Esophagus squamous epithelium (tissue), 5 donors: ENCODE results near the gene CCDC85C. TPM values are rescaled to one million over a fixed set of nuclear protein-coding genes. Genes with fewer than 3 reads are reported as not detected.
"Not testable (repeated sequence)": the region's sequence is repeated elsewhere in the genome, so short reads cannot be mapped to it uniquely, and the experiment has no call there.

ENCODE experiments used
- DNase-seq: peaks from one replicate; lab custom pipeline; 2025; lab: John Stamatoyannopoulos, UW
- H3K27ac ChIP-seq, 4 donors: fragments of 200-600 bp; sonication (generic); one replicate each; pipeline ENCODE4 v1.5.1; 2016 to 2019; ENCODE audit warnings: mild to moderate bottlenecking in 1 of 4
- H3K27me3 ChIP-seq, 4 donors: fragments of 200-600 bp; sonication (generic); 1 replicate in 3 of 4; 2 replicates in 1 of 4; pipeline versions ENCODE4 v1.5.1 to v1.6.0; 2017 to 2021; ENCODE audit warnings: antibody characterized with exemption in 1 of 4
- H3K36me3 ChIP-seq, 3 donors: fragments of 200-600 bp; sonication (generic); one replicate each; pipeline ENCODE4 v1.5.1; 2016 to 2019
- H3K4me1 ChIP-seq, 3 donors: fragments of 200-600 bp; sonication (generic); one replicate each; pipeline ENCODE4 v1.5.1; 2017 to 2019
- H3K4me3 ChIP-seq, 4 donors: fragments of 200-600 bp; sonication (generic); 1 replicate in 3 of 4; 2 replicates in 1 of 4; pipeline ENCODE4 v1.5.1; 2016 to 2019; ENCODE audit warnings: mild to moderate bottlenecking in 2 of 4, moderate library complexity in 1 of 4
- H3K9me3 ChIP-seq, 3 donors: fragments of 200-600 bp; sonication (generic); one replicate each; pipeline ENCODE4 v1.5.1; 2016 to 2019
- POLR2A ChIP-seq, 4 donors: fragments of 450-650 bp; IDR thresholded peaks; one replicate each; pipeline ENCODE4 v1.6.1; 2017; ENCODE audit warnings: antibody characterized with exemption in 4 of 4, mild to moderate bottlenecking in 4 of 4, moderate library complexity in 3 of 4
- WGBS, 2 donors: methylation state at CpG; one replicate each; pipeline ENCODE4 v1.1.5; 2018; 5-methylcytosine and 5-hydroxymethylcytosine counted together
- intact Hi-C: fragments of 100-400 bp; cut with DNase I; formaldehyde crosslinking; loops from one replicate; pipeline ENCODE4 v1.15.0; 2022
- total RNA-seq, 4 donors: library from RNA; depleted of rRNA; stranded (reverse); fragments of >200 nt; gene quantifications; one replicate each; pipeline ENCODE4 v1.1.0, GENCODE V29; 2016
- TF ChIP-seq, protein P1 (sequence below), 6 experiments: fragments of 450-650 bp in 4 of 6; fragments of 200-600 bp in 2 of 6; sonication (generic) in 2 of 6; IDR thresholded peaks; one replicate each; pipeline ENCODE4 v1.5.1; 2016 to 2019; ENCODE audit warnings: antibody characterized with exemption in 6 of 6, mild to moderate bottlenecking in 4 of 6, moderate library complexity in 4 of 6
- donor health status: DM: yes; HTN: yes; CAD: no.

Gene CCDC85C
- total RNA-seq, 4 donors from 2014 or later = 23.4 to 52.0 (median 27.1) TPM

DNA sequence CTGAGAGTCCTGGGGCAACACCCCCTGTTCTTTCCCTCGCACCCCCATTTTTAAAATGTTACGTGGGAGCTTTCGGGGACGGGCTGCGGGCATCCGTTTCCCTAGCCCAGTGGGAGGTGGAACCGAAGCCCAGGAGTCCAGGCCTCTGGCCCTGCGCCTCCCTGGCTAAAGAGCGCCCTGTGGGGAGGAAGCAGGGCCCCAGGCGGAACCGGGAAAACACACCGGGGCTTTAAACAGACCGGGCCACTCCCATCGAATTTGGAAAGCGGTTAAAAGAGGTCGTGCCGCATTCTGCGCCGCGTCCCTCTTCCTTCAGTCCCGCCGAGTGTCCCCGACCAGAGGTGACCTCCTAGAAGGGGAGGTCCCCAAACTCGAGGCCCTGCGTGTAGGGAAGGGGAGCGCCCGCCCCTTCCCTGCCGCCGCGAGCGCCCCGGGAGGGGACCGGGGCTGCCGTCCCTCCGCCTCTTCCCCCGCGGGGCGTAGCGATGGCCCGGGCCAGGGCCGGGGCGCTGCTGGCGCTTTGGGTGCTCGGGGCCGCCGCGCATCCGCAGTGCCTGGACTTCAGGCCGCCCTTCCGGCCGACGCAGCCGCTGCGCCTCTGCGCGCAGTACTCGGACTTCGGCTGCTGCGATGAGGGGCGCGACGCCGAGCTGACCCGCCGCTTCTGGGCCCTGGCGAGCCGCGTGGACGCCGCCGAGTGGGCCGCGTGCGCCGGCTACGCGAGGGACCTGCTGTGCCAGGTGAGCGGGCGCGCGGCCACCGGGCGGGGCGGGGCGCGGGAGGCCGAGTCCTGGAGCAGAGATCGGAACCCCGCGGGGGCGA lies 40.9 kb upstream of the CCDC85C start, which contains the start of gene HHIPL1:
HHIPL1 (plus strand) TSS at position 407 of the 822 bp plus-strand sequence; CDS start at position 486, 79 bp downstream.
- intact Hi-C loops = no loop called here
- peaks cover 0 to 20% (median 0%) of the 10 kb centered on the region in 3 donors for H3K4me1 ChIP-seq
- no peaks in the 10 kb centered on the region for H3K36me3 ChIP-seq
- peak within 1 kb of the TSS; percentile 33 to 71 (median 46) for H3K4me3 ChIP-seq
- DNase-seq = no peak
- peaks cover 0 to 40% (median 0%) of the 10 kb centered on the region in 4 donors for H3K27me3 ChIP-seq
- peak within 1 kb of the TSS in 1 of 4 donors; percentile 55 for H3K27ac ChIP-seq
- 14 to 33% methylated on average over 3 to 15 of the region's 91 CpGs for WGBS, 2 donors
- no peaks in the 10 kb centered on the region for H3K9me3 ChIP-seq
- TF ChIP-seq POLR2A (IDR thresholded peaks at IDR 0.05) = no peak
- TF ChIP-seq, protein P1, sequence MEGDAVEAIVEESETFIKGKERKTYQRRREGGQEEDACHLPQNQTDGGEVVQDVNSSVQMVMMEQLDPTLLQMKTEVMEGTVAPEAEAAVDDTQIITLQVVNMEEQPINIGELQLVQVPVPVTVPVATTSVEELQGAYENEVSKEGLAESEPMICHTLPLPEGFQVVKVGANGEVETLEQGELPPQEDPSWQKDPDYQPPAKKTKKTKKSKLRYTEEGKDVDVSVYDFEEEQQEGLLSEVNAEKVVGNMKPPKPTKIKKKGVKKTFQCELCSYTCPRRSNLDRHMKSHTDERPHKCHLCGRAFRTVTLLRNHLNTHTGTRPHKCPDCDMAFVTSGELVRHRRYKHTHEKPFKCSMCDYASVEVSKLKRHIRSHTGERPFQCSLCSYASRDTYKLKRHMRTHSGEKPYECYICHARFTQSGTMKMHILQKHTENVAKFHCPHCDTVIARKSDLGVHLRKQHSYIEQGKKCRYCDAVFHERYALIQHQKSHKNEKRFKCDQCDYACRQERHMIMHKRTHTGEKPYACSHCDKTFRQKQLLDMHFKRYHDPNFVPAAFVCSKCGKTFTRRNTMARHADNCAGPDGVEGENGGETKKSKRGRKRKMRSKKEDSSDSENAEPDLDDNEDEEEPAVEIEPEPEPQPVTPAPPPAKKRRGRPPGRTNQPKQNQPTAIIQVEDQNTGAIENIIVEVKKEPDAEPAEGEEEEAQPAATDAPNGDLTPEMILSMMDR (IDR thresholded peaks at IDR 0.05) = no peak

DNA sequence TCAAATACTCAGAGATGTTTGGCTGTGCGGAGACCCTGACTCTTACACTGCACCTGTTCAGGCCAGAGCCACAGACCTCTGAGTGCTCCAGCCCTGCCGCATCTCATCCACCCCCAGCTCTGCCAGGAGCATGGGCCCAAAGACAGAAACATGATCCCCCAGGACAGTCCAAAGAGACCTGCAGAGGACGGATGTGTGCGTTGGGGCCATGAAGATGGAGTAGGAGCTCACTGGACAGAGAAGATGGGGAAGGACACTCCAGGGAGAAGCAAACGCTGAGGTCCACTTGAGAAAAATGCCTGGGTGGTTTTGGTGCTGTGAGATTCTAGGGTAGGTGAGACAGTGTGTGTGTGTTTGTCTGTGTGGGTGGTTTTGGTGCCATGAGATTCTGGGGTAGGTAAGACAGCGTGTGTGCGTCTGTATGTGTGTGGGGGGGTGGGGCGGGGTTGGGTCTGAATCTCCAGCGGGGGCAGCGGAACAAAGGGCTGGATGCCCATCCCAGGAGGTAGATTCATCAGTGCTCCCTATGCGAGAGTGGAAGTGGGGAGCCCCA lies 40.1 kb upstream of the CCDC85C start:
- Histone ChIP-seq H3K4me1 (peaks cover 0 to 20% (median 0%) of the 10 kb centered on the region in 3 donors), H3K27ac (no peak overlapping the region), H3K27me3 (peaks cover 0 to 40% (median 0%) of the 10 kb centered on the region in 4 donors), H3K9me3 (no peaks in the 10 kb centered on the region), H3K4me3 (no peak overlapping the region), H3K36me3 (no peaks in the 10 kb centered on the region)
- WGBS, 2 donors = 81 to 94% methylated on average over 6 of the region's 11 CpGs
- TF ChIP-seq POLR2A (IDR thresholded peaks at IDR 0.05) = no peak
- TF ChIP-seq, protein P1 (IDR thresholded peaks at IDR 0.05) = no peak
- intact Hi-C loops = no loop called here
- DNase-seq = no peak

DNA sequence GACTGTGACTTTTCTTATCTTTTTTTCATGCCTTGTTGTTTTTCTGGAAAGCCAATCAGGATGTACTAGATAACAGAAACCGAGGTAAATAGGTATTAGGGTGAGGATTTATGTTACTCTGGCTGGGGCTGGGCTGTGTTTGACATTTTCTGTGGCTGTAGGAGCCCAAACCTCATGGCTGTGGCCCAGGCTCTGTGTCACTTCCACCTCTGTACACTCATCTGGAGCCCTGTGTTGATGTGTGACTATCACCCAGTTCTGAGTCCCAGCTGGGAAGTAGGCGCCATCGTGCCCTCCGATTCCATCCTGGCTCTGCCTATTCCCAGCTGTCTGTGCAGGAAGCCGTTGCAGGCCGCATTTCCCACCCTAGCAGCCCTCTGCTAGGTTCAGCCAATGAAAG lies 39.3 kb upstream of the CCDC85C start:
- WGBS, 2 donors = 54 to 68% methylated on average over 5 to 6 of the region's 6 CpGs
- intact Hi-C loops = no loop called here
- TF ChIP-seq, protein P1 (IDR thresholded peaks at IDR 0.05) = no peak
- no peak for TF ChIP-seq POLR2A (IDR thresholded peaks at IDR 0.05)

DNA sequence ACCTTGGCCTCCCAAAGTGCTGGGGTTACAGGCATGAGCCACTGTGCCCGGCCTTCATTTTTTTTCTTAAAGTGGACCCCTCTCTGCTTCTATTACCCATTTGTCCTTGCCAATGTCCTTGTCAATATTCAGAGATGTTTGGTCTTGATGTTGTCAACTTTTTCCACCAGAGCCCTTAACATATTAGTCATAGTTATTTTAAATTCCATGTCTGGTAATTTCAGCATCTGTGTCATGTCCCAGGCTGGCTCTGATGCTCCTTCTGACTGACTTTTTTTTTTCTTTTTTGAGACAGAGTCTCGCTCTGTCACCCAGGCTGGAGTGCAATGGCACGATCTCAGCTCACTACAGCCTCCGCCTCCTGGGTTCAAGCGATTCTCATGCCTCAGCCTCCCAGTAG lies 38.8 kb upstream of the CCDC85C start:
- H3K4me3 ChIP-seq, H3K9me3 ChIP-seq, H3K36me3 ChIP-seq, intact Hi-C loops, DNase-seq, H3K27ac ChIP-seq: not testable (repeated sequence)
- H3K4me1 ChIP-seq = peaks cover 0 to 20% (median 0%) of the 10 kb centered on the region in 3 donors
- WGBS, 2 donors = 95 to 98% methylated on average over 5 of the region's 5 CpGs
- peaks cover 0 to 38% (median 0%) of the 10 kb centered on the region in 4 donors for H3K27me3 ChIP-seq

More for the DNA sequence above, 39.3 kb upstream of the CCDC85C start:
- Histone ChIP-seq H3K9me3 (no peaks in the 10 kb centered on the region), H3K27me3 (peaks cover 0 to 40% (median 0%) of the 10 kb centered on the region in 4 donors), H3K4me3 (no peak overlapping the region), H3K27ac (no peak overlapping the region), H3K36me3 (no peaks in the 10 kb centered on the region), H3K4me1 (peaks cover 0 to 20% (median 0%) of the 10 kb centered on the region in 3 donors)
- no peak for DNase-seq

DNA sequence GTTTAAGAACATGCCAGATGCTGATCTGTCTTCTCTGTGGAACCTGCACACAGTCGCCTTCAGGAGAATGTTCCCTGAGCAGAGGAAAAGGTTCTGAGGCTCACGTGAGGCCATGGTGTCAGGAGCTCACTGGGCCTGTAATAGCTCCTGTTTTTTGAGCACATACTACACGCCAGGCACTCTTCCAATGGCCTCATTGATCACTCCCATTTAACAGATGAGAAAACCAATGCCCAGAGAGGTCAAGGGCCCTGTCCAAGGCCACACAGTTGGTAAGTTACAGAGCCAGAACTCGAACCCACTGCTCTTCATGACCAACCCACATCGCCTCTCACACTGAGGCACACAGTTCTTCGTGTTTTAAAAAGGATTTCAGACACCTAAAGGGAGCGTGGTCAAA lies 33.6 kb upstream of the CCDC85C start:
- Histone ChIP-seq H3K4me3 (no peak overlapping the region), H3K27me3 (no peaks in the 10 kb centered on the region), H3K27ac (no peak overlapping the region), H3K9me3 (no peaks in the 10 kb centered on the region), H3K4me1 (no peaks in the 10 kb centered on the region), H3K36me3 (no peaks in the 10 kb centered on the region)
- DNase-seq = no peak
- intact Hi-C loops = no loop called here
- 72 to 85% methylated on average over 5 to 7 of the region's 7 CpGs for WGBS, 2 donors
- no peak for TF ChIP-seq POLR2A (IDR thresholded peaks at IDR 0.05)
- TF ChIP-seq, protein P1 (IDR thresholded peaks at IDR 0.05) = no peak
